ENCODE results near the gene IL36G. TPM values are rescaled to one million over a fixed set of nuclear protein-coding genes. Genes with fewer than 3 reads are reported as not detected.
A peak's percentile ranks its signal among the peaks of the same experiment; 100 is the strongest.
"Not testable (repeated sequence)": the region's sequence is repeated elsewhere in the genome, so short reads cannot be mapped to it uniquely, and the experiment has no call there.

IL36G gene
- total RNA-seq (under 1 TPM in 1 of 2 donors, not detected in 1; 0.28 TPM), polyA plus RNA-seq (ENCODE audit: insufficient read length in 2 of 2) (under 1 TPM; 0.18 to 0.29 TPM)
- long read RNA-seq, donor 1, result 0 reads
- long read RNA-seq, donor 2, result 0 reads
- long read RNA-seq, donor 3, result 0 reads
- long read RNA-seq, donor 4, result 0 reads

GRCh38 chr2:112977559-112978056, at the start of gene IL36G:
Gene IL36G (plus strand): TSS chr2:112978006. CDS start chr2:112978639, 633 bp downstream.
- H3K9me3 ChIP-seq (ENCODE audit: control insufficient read depth, insufficient read depth, low read length), result no peaks in the 10 kb centered on the region
- H3K27ac ChIP-seq (ENCODE audit: low read depth, low read length), result no peak within 1 kb of the TSS
- H3K4me1 ChIP-seq (ENCODE audit: control insufficient read depth, insufficient read depth, low read length), result no peaks in the 10 kb centered on the region
- WGBS (ENCODE audit: insufficient coverage), result 58% methylated on average over 3 of the region's 7 CpGs
- H3K4me3 ChIP-seq (ENCODE audit: low read depth, low read length), result no peak within 1 kb of the TSS
- no peaks in the 10 kb centered on the region for H3K36me3 ChIP-seq (ENCODE audit: control insufficient read depth, insufficient read depth, low read length)
- no peaks in the 10 kb centered on the region for H3K27me3 ChIP-seq (ENCODE audit: control insufficient read depth, insufficient read depth, low read length)
- DNase-seq (ENCODE audit: low read depth in 4 of 6, low spot score in 6 of 6), result no peak

DNA sequence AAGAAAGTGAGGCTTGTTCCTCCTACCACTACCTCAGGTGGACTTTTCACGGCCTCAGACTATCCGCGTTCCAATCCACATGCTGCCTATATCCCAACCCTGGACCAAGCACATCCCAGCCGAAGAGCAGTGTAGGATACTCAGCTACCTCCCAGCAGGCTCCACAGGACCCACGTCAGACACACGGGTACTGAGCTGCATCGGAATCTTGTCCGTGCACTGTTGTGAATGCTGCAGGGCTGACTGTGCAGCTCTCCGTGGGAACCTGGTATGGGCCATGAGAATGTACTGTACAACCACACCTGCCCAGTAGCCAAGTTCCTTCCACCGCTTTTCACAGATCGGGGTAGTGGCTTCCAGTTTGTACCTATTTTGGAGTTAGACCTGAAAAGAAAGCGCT, 44.5 kb upstream of the IL36G start:
- Histone ChIP-seq H3K4me1 (ENCODE audit: control insufficient read depth, insufficient read depth, low read length) (no peaks in the 10 kb centered on the region), H3K9me3 (ENCODE audit: control insufficient read depth, insufficient read depth, low read length) (no peaks in the 10 kb centered on the region), H3K36me3 (ENCODE audit: control insufficient read depth, insufficient read depth, low read length) (no peaks in the 10 kb centered on the region), H3K4me3 (ENCODE audit: low read depth, low read length) (no peak overlapping the region), H3K27ac (ENCODE audit: low read depth, low read length) (no peak overlapping the region), H3K27me3 (ENCODE audit: control insufficient read depth, insufficient read depth, low read length) (no peaks in the 10 kb centered on the region)
- 97% methylated on average over 10 of the region's 12 CpGs for WGBS (ENCODE audit: insufficient coverage)
- DNase-seq (ENCODE audit: low read depth in 4 of 6, low spot score in 6 of 6), result no peak

- not testable (repeated sequence) for H3K36me3 ChIP-seq (ENCODE audit: control insufficient read depth, insufficient read depth, low read length); H3K27ac ChIP-seq (ENCODE audit: low read depth, low read length); H3K27me3 ChIP-seq (ENCODE audit: control insufficient read depth, insufficient read depth, low read length); H3K9me3 ChIP-seq (ENCODE audit: control insufficient read depth, insufficient read depth, low read length); H3K4me3 ChIP-seq (ENCODE audit: low read depth, low read length); DNase-seq (ENCODE audit: low read depth in 4 of 6, low spot score in 6 of 6); H3K4me1 ChIP-seq (ENCODE audit: control insufficient read depth, insufficient read depth, low read length)
- no CpG with 5 or more reads among the region's 2 CpGs for WGBS (ENCODE audit: insufficient coverage)
These were observed 43.7 kb upstream of the IL36G start for GRCh38 chr2:112934117-112934516.

DNA sequence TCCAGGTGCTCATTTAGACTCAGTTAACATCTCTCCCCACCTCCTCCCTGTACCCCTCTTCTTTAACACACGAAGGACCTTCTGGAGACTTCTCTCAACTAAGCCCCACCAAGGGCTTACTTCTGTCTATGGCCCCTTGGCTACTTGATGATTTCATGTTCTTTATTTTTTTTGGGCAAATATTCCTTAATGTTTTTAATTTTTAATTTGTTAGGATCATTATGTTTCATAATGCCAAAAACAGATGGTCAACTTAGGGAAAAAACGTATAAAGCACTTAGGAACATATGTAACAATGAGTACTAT, 40.9 kb upstream of the IL36G start:
- Histone ChIP-seq H3K27me3 (ENCODE audit: control insufficient read depth, insufficient read depth, low read length) (no peaks in the 10 kb centered on the region), H3K4me1 (ENCODE audit: control insufficient read depth, insufficient read depth, low read length) (no peaks in the 10 kb centered on the region), H3K36me3 (ENCODE audit: control insufficient read depth, insufficient read depth, low read length) (no peaks in the 10 kb centered on the region), H3K27ac (ENCODE audit: low read depth, low read length) (no peak overlapping the region), H3K4me3 (ENCODE audit: low read depth, low read length) (no peak overlapping the region), H3K9me3 (ENCODE audit: control insufficient read depth, insufficient read depth, low read length) (no peaks in the 10 kb centered on the region)
- 100% methylated on average over 1 of the region's 2 CpGs for WGBS (ENCODE audit: insufficient coverage)
- DNase-seq (ENCODE audit: low read depth in 4 of 6, low spot score in 6 of 6), result no peak

DNA sequence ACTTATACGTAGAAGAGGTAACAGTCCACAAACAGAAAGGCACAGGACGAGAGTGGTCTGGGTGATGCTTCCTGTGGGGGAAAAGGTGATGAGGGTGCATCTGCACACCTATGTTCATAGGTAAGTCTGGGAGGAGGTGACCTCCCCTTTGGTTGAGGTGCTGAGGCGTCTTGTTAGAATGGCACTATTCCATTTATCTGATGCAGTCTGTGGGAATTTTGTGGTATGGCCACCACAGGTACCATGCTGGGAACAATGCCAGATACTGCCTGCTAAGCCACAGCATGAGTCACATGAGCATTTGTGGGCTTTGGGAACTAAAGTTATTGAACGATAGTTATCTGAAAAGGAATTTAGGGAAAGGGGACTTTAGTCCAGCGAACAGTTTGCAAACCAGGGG, 38.9 kb upstream of the IL36G start:
- no peaks in the 10 kb centered on the region for H3K9me3 ChIP-seq (ENCODE audit: control insufficient read depth, insufficient read depth, low read length)
- no peaks in the 10 kb centered on the region for H3K27me3 ChIP-seq (ENCODE audit: control insufficient read depth, insufficient read depth, low read length)
- no peaks in the 10 kb centered on the region for H3K36me3 ChIP-seq (ENCODE audit: control insufficient read depth, insufficient read depth, low read length)
- no peak for DNase-seq (ENCODE audit: low read depth in 4 of 6, low spot score in 6 of 6)
- no peaks in the 10 kb centered on the region for H3K4me1 ChIP-seq (ENCODE audit: control insufficient read depth, insufficient read depth, low read length)
- 81% methylated on average over 3 of the region's 5 CpGs for WGBS (ENCODE audit: insufficient coverage)
- no peak overlapping the region for H3K4me3 ChIP-seq (ENCODE audit: low read depth, low read length)
- no peak overlapping the region for H3K27ac ChIP-seq (ENCODE audit: low read depth, low read length)

- H3K27ac ChIP-seq (ENCODE audit: low read depth, low read length), result no peak overlapping the region
- H3K27me3 ChIP-seq (ENCODE audit: control insufficient read depth, insufficient read depth, low read length), result no peaks in the 10 kb centered on the region
- 95% methylated on average over 5 of the region's 5 CpGs for WGBS (ENCODE audit: insufficient coverage)
- H3K4me1 ChIP-seq (ENCODE audit: control insufficient read depth, insufficient read depth, low read length), result no peaks in the 10 kb centered on the region
- H3K4me3 ChIP-seq (ENCODE audit: low read depth, low read length), result no peak overlapping the region
- no peaks in the 10 kb centered on the region for H3K36me3 ChIP-seq (ENCODE audit: control insufficient read depth, insufficient read depth, low read length)
- no peak for DNase-seq (ENCODE audit: low read depth in 4 of 6, low spot score in 6 of 6)
- no peaks in the 10 kb centered on the region for H3K9me3 ChIP-seq (ENCODE audit: control insufficient read depth, insufficient read depth, low read length)
These were observed 38.4 kb upstream of the IL36G start for GRCh38 chr2:112939425-112939824.

DNA sequence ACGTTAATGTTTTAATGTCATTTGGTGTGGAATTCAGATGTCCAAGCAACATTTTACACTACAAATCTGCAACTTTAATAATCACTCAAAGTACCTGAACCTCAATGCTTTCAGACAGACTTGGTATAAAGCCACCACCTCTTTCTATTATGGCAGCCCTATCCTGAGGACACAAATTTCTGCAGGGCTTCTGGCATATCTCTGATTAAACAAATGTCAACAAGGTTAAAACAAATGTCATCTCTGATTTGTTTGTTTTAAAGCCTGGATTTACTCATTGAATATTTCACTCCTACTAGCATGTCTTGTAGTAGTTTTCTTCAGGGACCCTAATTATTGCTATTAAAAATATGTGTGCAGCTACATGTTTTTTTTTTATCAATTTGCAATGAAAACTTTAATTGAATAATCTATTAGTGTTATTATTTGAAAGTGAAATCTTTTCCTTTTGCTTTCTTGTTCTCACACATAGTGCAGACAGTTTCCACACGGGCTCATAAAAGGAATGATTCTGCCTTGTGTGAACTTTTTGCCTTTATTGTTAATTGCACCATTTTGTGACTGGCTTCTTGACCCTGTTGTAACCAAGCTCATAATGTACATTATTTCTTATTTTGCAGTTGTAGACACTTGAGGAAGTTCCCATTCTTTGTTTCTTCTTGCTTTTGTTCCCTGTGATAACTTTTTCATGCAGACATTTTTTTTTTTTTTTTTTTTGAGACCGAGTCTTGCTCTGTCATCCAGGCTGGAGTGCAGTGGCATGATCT, 36.8 kb upstream of the IL36G start:
- no peak for DNase-seq (ENCODE audit: low read depth in 4 of 6, low spot score in 6 of 6)
- Histone ChIP-seq H3K4me1 (ENCODE audit: control insufficient read depth, insufficient read depth, low read length) (no peaks in the 10 kb centered on the region), H3K27ac (ENCODE audit: low read depth, low read length) (no peak overlapping the region), H3K4me3 (ENCODE audit: low read depth, low read length) (no peak overlapping the region), H3K36me3 (ENCODE audit: control insufficient read depth, insufficient read depth, low read length) (no peaks in the 10 kb centered on the region), H3K27me3 (ENCODE audit: control insufficient read depth, insufficient read depth, low read length) (no peaks in the 10 kb centered on the region), H3K9me3 (ENCODE audit: control insufficient read depth, insufficient read depth, low read length) (peaks cover 4% of the 10 kb centered on the region)
- WGBS (ENCODE audit: insufficient coverage), result 100% methylated on average over 1 of the region's 3 CpGs

DNA sequence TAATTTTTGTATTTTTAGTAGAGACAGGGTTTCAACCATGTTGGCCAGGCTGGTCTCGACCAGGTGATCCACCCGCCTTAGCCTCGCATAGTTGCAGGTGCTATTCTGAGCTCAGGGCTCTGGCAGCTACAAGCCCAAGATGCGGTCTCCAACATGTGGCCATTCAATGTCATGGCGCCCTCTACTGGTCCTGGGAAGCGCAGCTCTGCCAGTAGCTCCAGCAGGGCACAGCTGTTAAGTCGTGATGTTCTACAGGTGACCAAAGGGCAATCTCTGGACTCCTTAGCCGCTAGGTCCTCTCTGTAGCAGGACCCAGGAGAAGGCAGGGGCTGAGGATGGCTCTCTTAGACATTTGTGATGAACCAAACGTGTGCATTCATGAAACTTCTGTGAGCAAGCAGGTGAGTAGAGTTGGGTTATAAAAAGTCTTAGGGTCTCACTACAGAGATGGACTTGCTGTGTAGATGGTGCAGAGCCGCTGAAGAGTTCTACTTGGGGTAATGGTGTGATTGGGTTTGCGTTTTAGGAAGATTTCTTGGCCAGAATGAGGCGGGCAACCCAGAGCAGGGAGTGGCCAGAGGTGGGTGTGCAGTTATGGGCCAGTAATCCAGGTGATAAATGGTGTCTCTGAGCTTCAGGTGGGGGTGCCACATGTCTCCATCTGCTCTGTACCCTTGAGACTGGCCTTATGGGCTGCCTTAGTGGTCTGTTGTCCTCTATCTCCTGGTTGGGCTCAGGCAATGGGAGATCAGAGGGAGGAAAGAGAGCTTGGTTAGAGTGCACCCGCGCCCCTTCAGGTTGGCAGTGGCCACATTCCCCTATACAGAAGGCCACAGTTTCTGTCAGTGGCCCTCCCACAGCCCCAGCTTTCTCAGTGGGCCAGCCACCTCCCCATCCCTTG, 35.8 kb upstream of the IL36G start:
- no peak overlapping the region for H3K4me3 ChIP-seq (ENCODE audit: low read depth, low read length)
- 26% methylated on average over 11 of the region's 14 CpGs for WGBS (ENCODE audit: insufficient coverage)
- H3K36me3 ChIP-seq (ENCODE audit: control insufficient read depth, insufficient read depth, low read length), result no peaks in the 10 kb centered on the region
- DNase-seq (ENCODE audit: low read depth in 4 of 6, low spot score in 6 of 6), result peak; percentile 17 to 87 (median 45)
- H3K9me3 ChIP-seq (ENCODE audit: control insufficient read depth, insufficient read depth, low read length), result peaks cover 6% of the 10 kb centered on the region
- no peak overlapping the region for H3K27ac ChIP-seq (ENCODE audit: low read depth, low read length)
- H3K27me3 ChIP-seq (ENCODE audit: control insufficient read depth, insufficient read depth, low read length), result no peaks in the 10 kb centered on the region
- H3K4me1 ChIP-seq (ENCODE audit: control insufficient read depth, insufficient read depth, low read length), result no peaks in the 10 kb centered on the region

DNA sequence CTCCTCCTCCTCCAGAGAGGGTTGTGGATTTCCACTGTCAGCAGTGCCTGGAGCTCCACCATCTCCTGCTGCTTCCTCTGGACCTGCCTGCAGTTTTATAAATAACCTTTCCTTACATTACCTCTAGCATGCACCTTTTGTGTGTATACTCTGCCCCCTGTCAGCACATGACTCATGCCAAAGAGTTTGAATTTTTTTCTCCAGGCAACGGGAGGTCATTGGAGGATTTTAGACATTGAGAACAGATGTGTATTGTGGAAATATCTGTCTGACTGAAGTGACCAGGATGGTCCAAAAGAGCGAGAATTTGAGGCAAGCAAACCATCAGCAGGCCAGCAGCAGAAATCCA, 35.2 kb upstream of the IL36G start:
- WGBS (ENCODE audit: insufficient coverage), result 59% methylated on average over 2 of the region's 2 CpGs
- no peak overlapping the region for H3K4me3 ChIP-seq (ENCODE audit: low read depth, low read length)
- DNase-seq (ENCODE audit: low read depth in 4 of 6, low spot score in 6 of 6), result no peak

More for the DNA sequence above, 35.2 kb upstream of the IL36G start:
- H3K27me3 ChIP-seq (ENCODE audit: control insufficient read depth, insufficient read depth, low read length), result no peaks in the 10 kb centered on the region
- no peak overlapping the region for H3K27ac ChIP-seq (ENCODE audit: low read depth, low read length)
- H3K4me1 ChIP-seq (ENCODE audit: control insufficient read depth, insufficient read depth, low read length), result no peaks in the 10 kb centered on the region
- H3K36me3 ChIP-seq (ENCODE audit: control insufficient read depth, insufficient read depth, low read length), result no peaks in the 10 kb centered on the region
- peaks cover 6% of the 10 kb centered on the region for H3K9me3 ChIP-seq (ENCODE audit: control insufficient read depth, insufficient read depth, low read length)

Measured in spinal cord (tissue), 10 donors.